Activated T-cell treated with anti-CD3 and anti-CD28 coated beads for 4 hours (primary cell): ENCODE results near the gene TBCEL.
A peak's percentile ranks its signal among the peaks of the same experiment; 100 is the strongest.
"Not testable (repeated sequence)": the region's sequence is repeated elsewhere in the genome, so short reads cannot be mapped to it uniquely, and the experiment has no call there.

ENCODE experiments used
- DNase-seq: peaks from one replicate; pipeline ENCODE4 v3.0.0-alpha.2; 2020

The TBCEL gene, protein sequence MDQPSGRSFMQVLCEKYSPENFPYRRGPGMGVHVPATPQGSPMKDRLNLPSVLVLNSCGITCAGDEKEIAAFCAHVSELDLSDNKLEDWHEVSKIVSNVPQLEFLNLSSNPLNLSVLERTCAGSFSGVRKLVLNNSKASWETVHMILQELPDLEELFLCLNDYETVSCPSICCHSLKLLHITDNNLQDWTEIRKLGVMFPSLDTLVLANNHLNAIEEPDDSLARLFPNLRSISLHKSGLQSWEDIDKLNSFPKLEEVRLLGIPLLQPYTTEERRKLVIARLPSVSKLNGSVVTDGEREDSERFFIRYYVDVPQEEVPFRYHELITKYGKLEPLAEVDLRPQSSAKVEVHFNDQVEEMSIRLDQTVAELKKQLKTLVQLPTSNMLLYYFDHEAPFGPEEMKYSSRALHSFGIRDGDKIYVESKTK

GRCh38 chr11:121023848-121024751 lies at the start of gene TBCEL:
Gene TBCEL, plus strand, starts transcription at chr11:121024102. Its CDS starts 21,589 bp downstream, at chr11:121045691.
- peak; percentile 71 for DNase-seq

- DNase-seq, result no peak
These were observed 49.4 kb upstream of the TBCEL start for GRCh38 chr11:120974466-120974865.

DNA sequence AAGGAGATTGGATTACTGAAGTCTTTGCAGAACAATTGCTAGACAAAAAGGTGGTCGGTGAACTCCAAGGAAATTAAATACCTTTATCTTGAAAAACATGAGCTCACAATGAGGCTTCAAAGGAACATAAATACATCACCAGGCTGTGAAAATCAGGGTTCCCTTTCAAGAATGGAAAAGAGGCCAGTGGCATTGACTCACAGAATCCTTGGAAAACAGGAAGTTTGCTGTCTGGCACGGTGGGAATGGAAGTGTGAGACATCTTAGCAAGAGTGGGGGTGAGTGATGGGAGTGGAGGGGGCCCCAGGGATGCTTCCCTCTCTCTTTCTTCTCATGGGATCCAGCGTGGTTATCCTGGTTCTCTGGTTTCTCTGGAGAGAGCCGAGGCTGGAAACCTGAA lies 48.9 kb upstream of the TBCEL start:
- DNase-seq, result no peak

DNA sequence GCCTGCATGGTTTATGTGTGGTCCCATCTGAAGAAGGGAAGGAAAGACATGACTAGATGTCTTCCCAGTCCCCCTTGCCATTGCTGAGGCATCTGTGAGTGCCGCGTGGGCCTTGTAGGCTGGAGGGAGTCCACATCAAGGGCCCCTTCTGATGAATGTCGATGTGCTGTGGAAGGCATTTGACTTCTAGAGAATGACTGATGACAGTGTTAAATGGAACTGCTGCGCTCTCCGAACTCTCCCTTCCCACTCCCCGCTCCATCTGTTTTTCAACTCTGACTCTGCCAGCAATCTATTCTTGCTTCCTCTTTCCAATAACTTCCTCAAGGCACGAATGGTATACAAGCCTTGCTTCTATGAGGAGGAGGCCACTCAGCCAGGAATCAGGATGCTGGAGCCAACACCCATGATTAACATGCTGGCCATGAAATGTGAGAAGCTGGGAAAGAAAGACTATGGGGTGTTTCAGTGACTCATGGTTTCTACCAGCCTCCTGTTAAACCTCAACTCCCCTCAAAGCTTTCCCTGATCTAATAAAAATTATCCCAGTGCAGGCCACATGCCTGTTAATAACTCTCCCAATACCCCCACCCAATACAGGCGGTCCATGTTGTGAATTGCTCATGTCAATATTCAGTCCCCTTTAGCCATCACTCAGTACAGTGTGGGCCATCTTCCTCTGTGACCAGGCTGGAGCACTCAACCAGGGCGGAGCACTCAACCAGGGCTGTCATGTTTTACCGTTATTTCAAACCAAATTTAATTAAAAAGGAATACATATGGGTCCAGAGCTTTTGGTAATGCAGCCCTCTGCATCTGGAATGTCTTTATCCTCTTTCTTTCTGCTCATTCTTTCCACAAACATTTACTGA lies 46.4 kb upstream of the TBCEL start:
- no peak for DNase-seq

GRCh38 chr11:120978701-120979100 lies 45.2 kb upstream of the TBCEL start:
- DNase-seq, result no peak

- DNase-seq, result no peak
These were observed 38.0 kb upstream of the TBCEL start for GRCh38 chr11:120985718-120986569.

- no peak for DNase-seq
These were observed 35.3 kb upstream of the TBCEL start for GRCh38 chr11:120988603-120989002.

DNA sequence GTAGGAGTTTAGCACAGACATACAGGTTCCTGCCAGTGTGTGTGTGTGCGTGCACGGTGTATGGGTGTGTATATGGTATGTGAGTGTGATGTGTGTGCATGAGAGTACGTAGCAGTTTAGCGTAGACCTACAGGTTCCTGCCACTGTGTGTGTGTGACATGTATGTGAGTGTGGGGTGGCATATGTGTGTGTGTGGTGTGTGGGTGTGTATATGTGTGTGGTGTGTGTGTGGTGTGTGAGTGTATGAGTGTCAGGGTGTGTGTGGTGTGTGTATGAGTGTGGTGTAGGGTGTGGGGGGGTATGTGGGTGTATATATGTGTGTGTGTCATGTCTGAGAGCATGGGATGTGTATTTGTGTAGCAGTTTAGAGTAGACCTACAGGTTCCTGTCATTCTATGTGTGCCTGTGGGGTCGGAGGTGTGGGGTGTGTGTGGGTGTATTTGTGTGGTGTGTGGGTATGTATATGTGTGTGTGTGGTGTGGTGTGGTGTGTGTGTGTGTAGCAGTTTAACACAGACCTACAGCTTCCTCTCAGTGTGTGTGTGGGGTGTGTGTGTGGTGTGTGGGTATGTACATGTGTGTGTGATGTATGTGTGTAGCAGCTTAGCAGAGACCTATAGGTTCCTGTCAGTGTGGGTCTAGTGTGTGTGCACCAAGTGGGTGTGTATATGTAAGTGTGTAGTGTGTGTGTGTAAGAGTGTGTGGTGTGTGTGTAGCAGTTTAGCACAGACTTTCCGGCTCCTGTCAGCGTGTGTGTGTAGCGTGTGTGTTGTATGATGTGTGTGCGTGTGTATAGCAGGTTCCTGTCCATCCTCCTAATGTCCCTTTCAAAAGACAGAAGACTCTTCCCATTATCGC lies 31.8 kb upstream of the TBCEL start:
- DNase-seq, result no peak

- DNase-seq, result no peak
These were observed 29.6 kb upstream of the TBCEL start for GRCh38 chr11:120994091-120994859.

- no peak for DNase-seq
These were observed 28.7 kb upstream of the TBCEL start for GRCh38 chr11:120995184-120995583.

GRCh38 chr11:120996973-120997372 lies 26.9 kb upstream of the TBCEL start:
- no peak for DNase-seq

DNA sequence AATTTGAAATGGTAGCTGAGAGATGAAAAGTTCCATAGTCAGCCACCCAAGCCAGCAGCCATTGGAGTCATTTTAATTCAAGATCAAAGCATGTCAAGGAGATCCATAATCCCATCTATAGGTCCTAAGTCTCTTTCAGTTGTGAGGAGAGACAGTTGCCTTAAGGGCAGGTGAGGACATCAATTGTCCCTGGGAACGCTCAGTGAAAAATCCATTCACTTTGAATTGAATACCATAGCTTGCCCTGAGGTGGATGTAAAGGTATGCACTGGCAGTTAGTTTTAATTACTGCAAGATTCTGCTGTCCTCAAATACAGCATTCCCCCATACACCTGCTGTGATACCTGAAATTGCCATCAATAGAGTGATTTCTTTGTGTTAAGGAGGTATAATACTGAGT lies 25.3 kb upstream of the TBCEL start:
- DNase-seq, result no peak

- no peak for DNase-seq
These were observed 19.6 kb upstream of the TBCEL start for GRCh38 chr11:121004206-121004840.

DNA sequence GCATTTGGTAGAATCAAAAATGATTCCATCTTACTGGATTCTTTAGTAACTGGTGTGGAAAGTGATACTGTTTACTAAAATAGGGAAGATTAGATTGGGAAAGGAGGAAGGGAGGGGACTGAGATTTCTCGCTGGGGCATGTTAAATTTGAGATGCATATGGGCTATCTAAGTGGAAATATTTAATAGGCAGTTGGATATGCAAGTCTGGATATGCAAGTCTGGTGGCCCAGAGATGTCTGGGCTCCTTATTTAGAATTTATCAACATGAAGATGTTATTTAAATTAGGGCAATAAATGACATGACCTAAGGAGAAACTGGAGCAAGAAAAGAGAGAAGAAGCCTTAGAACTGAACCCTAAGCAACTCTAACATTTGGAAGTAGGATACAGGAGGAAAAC lies 17.0 kb upstream of the TBCEL start:
- DNase-seq, result no peak

DNA sequence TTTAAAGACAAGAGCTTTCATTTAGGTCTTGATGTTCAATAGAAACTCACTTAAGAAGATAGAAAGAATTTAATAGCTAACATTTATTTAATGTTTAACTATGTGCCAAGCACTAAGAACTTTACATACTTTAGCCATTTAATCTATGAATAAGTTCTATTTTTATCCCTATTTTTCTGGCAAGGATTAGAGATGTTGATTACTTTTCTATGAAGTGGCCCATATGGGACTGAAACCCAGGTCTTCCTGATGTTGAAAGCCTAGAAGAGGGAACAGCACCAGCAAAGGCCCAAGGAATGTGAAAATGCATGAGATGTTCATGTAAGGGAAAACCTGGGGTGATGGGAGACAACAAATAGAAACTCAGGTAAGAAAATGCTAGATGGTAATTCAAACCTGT lies 15.4 kb upstream of the TBCEL start:
- no peak for DNase-seq

- no peak for DNase-seq
These were observed 11.8 kb upstream of the TBCEL start for GRCh38 chr11:121012091-121012490.

GRCh38 chr11:121018746-121019145 lies 5.2 kb upstream of the TBCEL start:
- no peak for DNase-seq

DNA sequence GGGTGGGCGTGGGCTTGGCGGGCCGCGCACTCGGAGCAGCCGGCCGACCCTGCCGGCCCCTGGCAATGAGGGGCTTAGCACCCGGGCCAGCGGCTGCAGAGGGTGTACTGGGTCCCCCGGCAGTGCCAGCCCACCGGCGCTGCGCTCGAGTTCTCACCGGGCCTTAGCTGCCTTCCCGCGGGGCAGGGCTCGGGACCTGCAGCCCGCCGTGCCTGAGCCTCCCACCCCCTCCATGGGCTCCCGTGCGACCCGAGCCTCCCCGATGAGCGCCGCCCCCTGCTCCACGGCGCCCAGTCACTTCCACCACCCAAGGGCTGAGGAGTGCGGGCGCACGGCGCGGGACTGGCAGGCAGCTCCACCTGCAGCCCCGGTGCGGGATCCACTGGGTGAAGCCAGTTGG lies 2.2 kb upstream of the TBCEL start:
- DNase-seq, result not testable (repeated sequence)

GRCh38 chr11:121024989-121025388 lies 1.1 kb downstream of the TBCEL start:
- no peak for DNase-seq

DNA sequence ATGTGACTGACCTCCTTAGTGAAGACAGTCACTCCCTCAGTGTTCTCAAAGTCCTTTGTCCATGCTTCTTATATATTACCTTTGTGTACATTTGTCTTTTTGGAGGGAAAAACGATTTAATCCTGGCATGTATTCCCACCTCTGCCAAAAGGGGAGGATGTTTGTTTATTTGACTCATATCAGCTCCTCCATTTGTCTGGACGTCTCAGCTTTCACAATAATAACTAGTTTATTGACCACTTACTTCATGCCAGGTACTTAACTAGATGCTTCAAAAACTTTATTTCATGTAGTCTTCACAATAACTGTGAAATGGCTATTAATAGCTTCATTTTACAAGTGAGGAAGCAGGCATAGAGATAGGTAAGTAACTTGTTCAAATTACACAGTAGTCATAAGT lies 5.3 kb downstream of the TBCEL start:
- no peak for DNase-seq
